SK-N-SH (cell line): ENCODE data around the gene SHBG. TPM values are rescaled to one million over a fixed set of nuclear protein-coding genes. Genes with fewer than 3 reads are reported as not detected.
"Not testable (repeated sequence)": the region's sequence is repeated elsewhere in the genome, so short reads cannot be mapped to it uniquely, and the experiment has no call there.

Experiments
- CTCF ChIA-PET: fragments of 300-600, 350-600 bp; formaldehyde crosslinking; extraction: SDS; loops from one replicate; lab custom pipeline; 2021; lab: Yijun Ruan, JAX
- POLR2A ChIA-PET: fragments of 350-600 bp; sonication (Branson Sonifier 250); formaldehyde crosslinking; extraction: SDS; loops from one replicate; lab custom pipeline; 2020; ENCODE audit warnings: antibody characterized with exemption, inconsistent platforms; lab: Yijun Ruan, JAX
- DNase-seq: peaks from one replicate; pipeline ENCODE4 v3.0.0; 2012
- H2AFZ ChIP-seq: fragments of 200-600 bp; sonication (generic); 2 replicates; pipeline ENCODE4 v1.8.1; 2016; ENCODE audit warnings: antibody characterized with exemption, mild to moderate bottlenecking, low read depth
- H3F3A ChIP-seq: fragments of 200-600 bp; sonication (generic); replicated peaks from 2 replicates; pipeline ENCODE3; 2016; ENCODE audit warnings: antibody characterized with exemption, mild to moderate bottlenecking; ENCODE audit not compliant: insufficient read depth
- H3K27ac ChIP-seq, 2 experiments: fragments of 200-500 bp in 1 of 2; fragments of 200-600 bp in 1 of 2; sonication (Bioruptor generic) in 1 of 2; sonication (generic), shearing (Covaris generic) in 1 of 2; 2 replicates each; pipeline versions ENCODE4 v1.5.1 to v1.6.1; 2014 to 2016; ENCODE audit warnings: low read depth in 2 of 2, inconsistent platforms in 1 of 2, low read length in 1 of 2, mild to moderate bottlenecking in 1 of 2, mixed read lengths in 1 of 2
- H3K27me3 ChIP-seq: fragments of 200-600 bp; sonication (generic), shearing (Covaris generic); 2 replicates; pipeline ENCODE4 v1.6.1; 2016; ENCODE audit warnings: mixed run types; ENCODE audit not compliant: insufficient read depth
- H3K36me3 ChIP-seq, 2 experiments: fragments of 200-500 bp in 1 of 2; fragments of 200-600 bp in 1 of 2; sonication (Bioruptor generic) in 1 of 2; sonication (generic) in 1 of 2; replicated peaks in 1 of 2; 2 replicates each; pipeline versions ENCODE3 to v1.5.1; 2014 to 2016; ENCODE audit warnings: low read length in 1 of 2, mild to moderate bottlenecking in 1 of 2; ENCODE audit not compliant: insufficient read depth in 2 of 2, control insufficient read depth in 1 of 2
- H3K4me1 ChIP-seq, 2 experiments: fragments of 200-500 bp in 1 of 2; fragments of 200-600 bp in 1 of 2; sonication (Bioruptor generic) in 1 of 2; sonication (generic), shearing (Covaris generic) in 1 of 2; 2 replicates each; pipeline versions ENCODE4 v1.5.1 to v1.6.1; 2014 to 2016; ENCODE audit warnings: low read depth in 1 of 2, low read length in 1 of 2, mixed run types in 1 of 2; ENCODE audit not compliant: insufficient read depth in 2 of 2, control insufficient read depth in 1 of 2
- H3K4me2 ChIP-seq: fragments of 200-600 bp; sonication (generic), shearing (Covaris generic); 2 replicates; pipeline ENCODE4 v1.6.1; 2017; ENCODE audit warnings: mixed run types
- H3K4me3 ChIP-seq, 2 experiments: fragments of 200-500 bp in 1 of 2; fragments of 200-600 bp in 1 of 2; sonication (Bioruptor generic) in 1 of 2; sonication (generic), shearing (Covaris generic) in 1 of 2; 2 replicates each; pipeline versions ENCODE4 v1.5.1 to v1.8.1; 2014 to 2016; ENCODE audit warnings: low read depth in 2 of 2, inconsistent platforms in 1 of 2, low read length in 1 of 2, mild to moderate bottlenecking in 1 of 2, mixed read lengths in 1 of 2, moderate library complexity in 1 of 2
- H3K79me2 ChIP-seq: fragments of 200-600 bp; sonication (generic); 2 replicates; pipeline ENCODE4 v1.8.1; 2017; ENCODE audit warnings: mild to moderate bottlenecking; ENCODE audit not compliant: insufficient read depth
- H3K9ac ChIP-seq: fragments of 200-600 bp; sonication (generic); 2 replicates; pipeline ENCODE4 v1.6.1; 2017; ENCODE audit warnings: mixed run types
- H3K9me2 ChIP-seq: fragments of 200-600 bp; sonication (generic); 2 replicates; pipeline ENCODE4 v1.6.1; 2017; ENCODE audit warnings: mixed run types
- H3K9me3 ChIP-seq: fragments of 200-600 bp; sonication (generic); 2 replicates; pipeline ENCODE4 v1.6.1; 2017; ENCODE audit warnings: mixed run types, mild to moderate bottlenecking, moderate library complexity
- H4K20me1 ChIP-seq: fragments of 200-600 bp; sonication (generic); 2 replicates; pipeline ENCODE4 v1.6.1; 2017; ENCODE audit warnings: mild to moderate bottlenecking, mixed run types; ENCODE audit not compliant: insufficient read depth
- CHD2 ChIP-seq: fragments of 150-350 bp; IDR thresholded peaks from 2 replicates; pipeline ENCODE4 v1.6.1; 2018; ENCODE audit warnings: low read length; ENCODE audit not compliant: partially characterized antibody
- EP300 ChIP-seq, 2 experiments: IDR thresholded peaks; 2 replicates each; pipeline versions ENCODE4 v1.4.0 to v1.6.1; 2012; ENCODE audit warnings: borderline replicate concordance in 1 of 2, low read depth in 1 of 2, low read length in 1 of 2
- FOSL2 ChIP-seq: IDR thresholded peaks from 2 replicates; pipeline ENCODE4 v1.4.0; 2012; ENCODE audit warnings: low read depth, mild to moderate bottlenecking, moderate library complexity, borderline replicate concordance
- FOXJ3 ChIP-seq: sonication (generic); formaldehyde crosslinking; IDR thresholded peaks from 2 replicates; pipeline ENCODE4 v1.5.1; 2020; ENCODE audit warnings: mild to moderate bottlenecking, missing genetic modification reagents
- JUND ChIP-seq: IDR thresholded peaks from 2 replicates; pipeline ENCODE4 v1.4.0; 2012
- NFIC ChIP-seq: IDR thresholded peaks from 2 replicates; pipeline ENCODE4 v1.4.0; 2012; ENCODE audit warnings: borderline replicate concordance
- PBX3 ChIP-seq: IDR thresholded peaks from 2 replicates; pipeline ENCODE4; 2012
- RAD21 ChIP-seq: IDR thresholded peaks from 2 replicates; pipeline ENCODE4 v1.6.1; 2012; ENCODE audit warnings: mild to moderate bottlenecking, low read length
- RCOR1 ChIP-seq: fragments of 150-350 bp; IDR thresholded peaks from 2 replicates; pipeline ENCODE4 v1.6.1; 2017; ENCODE audit warnings: antibody characterized with exemption, low read length
- SIN3A ChIP-seq: IDR thresholded peaks from 2 replicates; pipeline ENCODE4 v1.6.1; 2012; ENCODE audit warnings: low read depth, mild to moderate bottlenecking, low read length, moderate library complexity, borderline replicate concordance
- TCF12 ChIP-seq: IDR thresholded peaks from 2 replicates; pipeline ENCODE4 v1.4.0; 2012
- USF1 ChIP-seq: IDR thresholded peaks from 2 replicates; pipeline ENCODE4 v1.4.0; 2012; ENCODE audit warnings: low read depth, borderline replicate concordance
- WGBS: methylation state at CpG from one replicate; pipeline ENCODE4 v1.1.6; 2017; ENCODE audit warnings: low lambda C conversion rate; 5-methylcytosine and 5-hydroxymethylcytosine counted together
- polyA plus RNA-seq, 3 experiments: library from polyadenylated mRNA; depleted of rRNA; stranded (reverse); fragments of >200 nt; gene quantifications; 2 replicates each; pipeline ENCODE4 v1.2.3, GENCODE V29; 2012
- TF ChIP-seq, protein P1 (sequence below): IDR thresholded peaks from 2 replicates; pipeline ENCODE4 v1.4.0; 2012; ENCODE audit warnings: low read depth
- TF ChIP-seq, protein P2 (sequence below): IDR thresholded peaks from 2 replicates; pipeline ENCODE4 v1.4.0; 2012; ENCODE audit warnings: low read depth, borderline replicate concordance

Gene SHBG
- polyA plus RNA-seq, 1 of the 3 experiments (the other 2 are of a cell fraction) = 1.1 TPM

DNA sequence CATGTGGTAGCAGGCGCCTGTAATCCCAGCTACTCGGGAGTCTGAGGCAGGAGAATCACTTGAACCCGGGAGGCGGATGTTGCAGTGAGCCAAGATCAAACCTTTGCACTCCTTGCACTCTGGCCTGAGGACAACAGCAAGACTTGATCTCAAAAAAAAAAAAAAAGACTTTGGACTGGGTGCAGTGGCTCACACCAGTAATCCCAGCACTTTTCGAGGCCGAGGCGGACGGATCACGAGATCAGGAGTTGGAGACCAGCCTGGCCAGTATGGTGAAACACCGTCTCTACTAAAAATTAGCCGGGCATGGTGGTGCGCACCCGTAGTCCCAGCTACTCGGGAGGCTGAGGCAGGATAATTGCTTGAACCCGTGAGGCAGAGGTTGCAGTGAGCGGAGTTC, 4.2 kb upstream of the SHBG start:
- ChIA-PET POLR2A (interaction anchor here (1.7 kb wide), 1 partner anchor 42 kb away, joined by 3 read pairs; the partner anchor contains the start of gene MPDU1), CTCF (interaction anchor here (1.1 to 11.8 kb wide), 4 partner anchors 8 to 231 kb away, joined by 3 to 166 read pairs (median 6); partner anchors contain the start of genes FXR2, NAA38, TP53 and WRAP53)
- H3K4me2 ChIP-seq, H3K27ac ChIP-seq, H3K9me3 ChIP-seq, H3K27me3 ChIP-seq, H3K4me3 ChIP-seq, H3K79me2 ChIP-seq, H2AFZ ChIP-seq, DNase-seq, H3K4me1 ChIP-seq, H3F3A ChIP-seq, H3K9ac ChIP-seq, H3K9me2 ChIP-seq, H4K20me1 ChIP-seq, H3K36me3 ChIP-seq: not testable (repeated sequence)
- 97% methylated on average over 16 of the region's 16 CpGs for WGBS

GRCh38 chr17:7626307-7626706, 3.6 kb upstream of the SHBG start:
- H3K27ac ChIP-seq = no peak overlapping the region
- H3K9me3 ChIP-seq = no peaks in the 10 kb centered on the region
- peak overlapping the region; percentile 92 for H3K4me2 ChIP-seq
- WGBS = 89% methylated on average over 7 of the region's 7 CpGs
- no peak overlapping the region for H3K9ac ChIP-seq
- no peaks in the 10 kb centered on the region for H3F3A ChIP-seq
- TF ChIP-seq, protein P1, sequence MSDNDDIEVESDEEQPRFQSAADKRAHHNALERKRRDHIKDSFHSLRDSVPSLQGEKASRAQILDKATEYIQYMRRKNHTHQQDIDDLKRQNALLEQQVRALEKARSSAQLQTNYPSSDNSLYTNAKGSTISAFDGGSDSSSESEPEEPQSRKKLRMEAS = no peak
- no peak for TF ChIP-seq JUND
- no peak for TF ChIP-seq PBX3
- no peak for TF ChIP-seq USF1
- TF ChIP-seq TCF12 = no peak
- no peaks in the 10 kb centered on the region for H3K36me3 ChIP-seq
- H4K20me1 ChIP-seq = no peaks in the 10 kb centered on the region
- peaks cover 10% of the 10 kb centered on the region; the same call in 1 of the 2 replicates for H3K79me2 ChIP-seq
- no peaks in the 10 kb centered on the region for H3K9me2 ChIP-seq
- DNase-seq = no peak
- H2AFZ ChIP-seq = no peak overlapping the region
- POLR2A ChIA-PET = interaction anchor here (1.4 to 2.8 kb wide), 3 partner anchors 12 to 61 kb away, joined by 3 to 37 read pairs (median 12); partner anchors contain the start of genes FXR2, TP53 and WRAP53
- CTCF ChIA-PET = interaction anchor here (2.4 to 11.8 kb wide), 2 partner anchors 12 to 62 kb away, joined by 7 to 166 read pairs; partner anchors contain the start of genes FXR2, TP53 and WRAP53
- peaks cover 0 to 13% of the 10 kb centered on the region in 2 experiments; a peak in 1 of 4 replicates for H3K4me1 ChIP-seq
- H3K27me3 ChIP-seq = no peaks in the 10 kb centered on the region
- H3K4me3 ChIP-seq = peak overlapping the region; percentile 62 to 77; a peak in 3 of 4 replicates

GRCh38 chr17:7626956-7627249, 3.0 kb upstream of the SHBG start:
- ChIA-PET POLR2A (interaction anchor here (1.4 to 2.8 kb wide), 5 partner anchors 12 to 77 kb away, joined by 3 to 37 read pairs (median 12); partner anchors contain the start of genes ATP1B2, FXR2, TP53 and WRAP53), CTCF (interaction anchor here (1.2 to 11.8 kb wide), 5 partner anchors 9 to 90 kb away, joined by 3 to 166 read pairs (median 5); partner anchors contain the start of genes FXR2, TP53 and WRAP53)
- Histone ChIP-seq H4K20me1 (no peaks in the 10 kb centered on the region), H3K79me2 (peaks cover 10% of the 10 kb centered on the region; the same call in 1 of the 2 replicates), H2AFZ (peak overlapping the region; percentile 96), H3K27me3 (no peaks in the 10 kb centered on the region), H3K9me2 (no peaks in the 10 kb centered on the region), H3K36me3 (no peaks in the 10 kb centered on the region), H3K4me3 (peak overlapping the region; percentile 62 to 77), H3K9ac (peak overlapping the region; percentile 96), H3K4me1 (peaks cover 0 to 19% of the 10 kb centered on the region in 2 experiments; a peak in 1 of 4 replicates), H3K4me2 (peak overlapping the region; percentile 92), H3K27ac (peak overlapping the region; percentile 85 to 88), H3K9me3 (no peaks in the 10 kb centered on the region), H3F3A (no peaks in the 10 kb centered on the region)
- no peak for DNase-seq
- 22% methylated on average over 6 of the region's 6 CpGs for WGBS
- no peak for TF ChIP-seq FOXJ3 (CRISPR knock-in tag)
- TF ChIP-seq CHD2 = no peak
- no peak for TF ChIP-seq NFIC
- no peak for TF ChIP-seq SIN3A
- TF ChIP-seq RAD21 = no peak
- TF ChIP-seq, protein P2, sequence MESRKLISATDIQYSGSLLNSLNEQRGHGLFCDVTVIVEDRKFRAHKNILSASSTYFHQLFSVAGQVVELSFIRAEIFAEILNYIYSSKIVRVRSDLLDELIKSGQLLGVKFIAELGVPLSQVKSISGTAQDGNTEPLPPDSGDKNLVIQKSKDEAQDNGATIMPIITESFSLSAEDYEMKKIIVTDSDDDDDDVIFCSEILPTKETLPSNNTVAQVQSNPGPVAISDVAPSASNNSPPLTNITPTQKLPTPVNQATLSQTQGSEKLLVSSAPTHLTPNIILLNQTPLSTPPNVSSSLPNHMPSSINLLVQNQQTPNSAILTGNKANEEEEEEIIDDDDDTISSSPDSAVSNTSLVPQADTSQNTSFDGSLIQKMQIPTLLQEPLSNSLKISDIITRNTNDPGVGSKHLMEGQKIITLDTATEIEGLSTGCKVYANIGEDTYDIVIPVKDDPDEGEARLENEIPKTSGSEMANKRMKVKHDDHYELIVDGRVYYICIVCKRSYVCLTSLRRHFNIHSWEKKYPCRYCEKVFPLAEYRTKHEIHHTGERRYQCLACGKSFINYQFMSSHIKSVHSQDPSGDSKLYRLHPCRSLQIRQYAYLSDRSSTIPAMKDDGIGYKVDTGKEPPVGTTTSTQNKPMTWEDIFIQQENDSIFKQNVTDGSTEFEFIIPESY = no peak
- TF ChIP-seq FOSL2 = no peak
- TF ChIP-seq RCOR1 = no peak
- TF ChIP-seq EP300 (IDR thresholded peaks at IDR 0.05; ENCODE audit: borderline replicate concordance in 1 of 2, low read depth in 1 of 2, low read length in 1 of 2) = no peak
